G401.6 (cell line): ENCODE results near the gene PRPF19.

Experiments
- FAIRE-seq: peaks from 2 replicates; lab custom pipeline; 2012; peaks lifted over from hg19 to GRCh38; lab: Jason Lieb, UNC

The PRPF19 gene

GRCh38 chr11:60855726-60856633 lies 50.4 kb downstream of the PRPF19 start, which contains the start of gene PTGDR2:
Gene PTGDR2 (minus strand): TSS chr11:60855950. CDS start chr11:60853722, 2,228 bp downstream.
- no peak for FAIRE-seq

GRCh38 chr11:60854847-60855725 lies 51.3 kb downstream of the PRPF19 start:
- no peak for FAIRE-seq

- no peak for FAIRE-seq
These were observed 52.1 kb downstream of the PRPF19 start for GRCh38 chr11:60854140-60854846.

GRCh38 chr11:60852982-60853950 lies 53.1 kb downstream of the PRPF19 start:
- no peak for FAIRE-seq

GRCh38 chr11:60852117-60852981 lies 54.0 kb downstream of the PRPF19 start:
- no peak for FAIRE-seq

- no peak for FAIRE-seq
These were observed 54.9 kb downstream of the PRPF19 start for GRCh38 chr11:60851327-60852104.

- no peak for FAIRE-seq
These were observed 56.5 kb downstream of the PRPF19 start for GRCh38 chr11:60849641-60850520.

- FAIRE-seq, result no peak
These were observed 57.7 kb downstream of the PRPF19 start for GRCh38 chr11:60848714-60849151.

- FAIRE-seq, result no peak
These were observed 58.5 kb downstream of the PRPF19 start for GRCh38 chr11:60847896-60848295.

GRCh38 chr11:60847281-60847680 lies 59.1 kb downstream of the PRPF19 start:
- no peak for FAIRE-seq

- no peak for FAIRE-seq
These were observed 61.0 kb downstream of the PRPF19 start for GRCh38 chr11:60845338-60845737.

GRCh38 chr11:60844870-60845221 lies 61.5 kb downstream of the PRPF19 start:
- no peak for FAIRE-seq

GRCh38 chr11:60844045-60844869 lies 62.1 kb downstream of the PRPF19 start:
- no peak for FAIRE-seq

- no peak for FAIRE-seq
These were observed 63.5 kb downstream of the PRPF19 start for GRCh38 chr11:60842668-60843600.

- FAIRE-seq, result peak; percentile 96
These were observed 64.4 kb downstream of the PRPF19 start, which contains the start of gene CCDC86 for GRCh38 chr11:60841797-60842667. Gene CCDC86 (plus strand): TSS chr11:60842113. CDS start chr11:60842125, 12 bp downstream.
